RWPE1 (cell line): ENCODE results near the gene CSPG5.
A peak's percentile ranks its signal among the peaks of the same experiment; 100 is the strongest.

ENCODE experiments used
- CTCF ChIA-PET: fragments of 350-600 bp; sonication (Branson Sonifier 250); formaldehyde crosslinking; extraction: SDS; loops from one replicate; lab custom pipeline; 2021; lab: Yijun Ruan, JAX
- POLR2A ChIA-PET: fragments of 400-600 bp; formaldehyde crosslinking; extraction: SDS; loops from one replicate; lab custom pipeline; 2020; ENCODE audit warnings: antibody characterized with exemption; ENCODE audit not compliant: low non-redundant PET; lab: Yijun Ruan, JAX
- DNase-seq: peaks from one replicate; pipeline ENCODE4 v3.0.0; 2012; ENCODE audit warnings: low spot score
- H3K27ac ChIP-seq: fragments of 450-650 bp; 2 replicates; pipeline ENCODE4 v1.5.1; 2017
- CTCF ChIP-seq: fragments of 450-650 bp; conservative IDR thresholded peaks from 2 replicates; pipeline ENCODE4 v1.5.1; 2017; ENCODE audit warnings: low read depth, mild to moderate bottlenecking

Gene CSPG5

GRCh38 chr3:47578691-47579632, at the start of gene CSPG5:
Gene CSPG5, minus strand, starts transcription at chr3:47578865. Its CDS starts 172 bp downstream, at chr3:47578693.
- ChIA-PET POLR2A (no interaction called here), CTCF (interaction anchor here (1.1 kb wide), 1 partner anchor 57 kb away, joined by 5 read pairs; no protein-coding TSS in a partner anchor)
- TF ChIP-seq CTCF, result no peak
- no peak for DNase-seq
- H3K27ac ChIP-seq, result no peak within 1 kb of the TSS

- DNase-seq, result no peak
Observed at GRCh38 chr3:47628426-47628825, 49.8 kb upstream of the CSPG5 start.

GRCh38 chr3:47622671-47623461, 44.2 kb upstream of the CSPG5 start:
- no peak for TF ChIP-seq CTCF
- ChIA-PET CTCF (no interaction called here), POLR2A (no interaction called here)
- H3K27ac ChIP-seq, result no peak overlapping the region
- no peak for DNase-seq

More at GRCh38 chr3:47628426-47628825, 49.8 kb upstream of the CSPG5 start:
- CTCF ChIA-PET, result interaction anchor here (0.6 to 1.4 kb wide), 3 partner anchors 22 to 36 kb away, joined by 3 to 4 read pairs (median 4); no protein-coding TSS in a partner anchor
- TF ChIP-seq CTCF, result no peak
- no peak overlapping the region for H3K27ac ChIP-seq
- POLR2A ChIA-PET, result no interaction called here

GRCh38 chr3:47617086-47618010, 38.7 kb upstream of the CSPG5 start:
- DNase-seq, result peak; percentile 8
- no peak overlapping the region for H3K27ac ChIP-seq
- ChIA-PET CTCF (interaction anchor here (0.8 kb wide), 1 partner anchor 95 kb away, joined by 3 read pairs; no protein-coding TSS in a partner anchor), POLR2A (no interaction called here)
- no peak for TF ChIP-seq CTCF

GRCh38 chr3:47614788-47615187, 36.1 kb upstream of the CSPG5 start:
- no peak for TF ChIP-seq CTCF
- POLR2A ChIA-PET, result no interaction called here
- no peak for DNase-seq
- H3K27ac ChIP-seq, result no peak overlapping the region
- CTCF ChIA-PET, result no interaction called here
